ENCODE data around the gene SLC16A11. TPM values are rescaled to one million over a fixed set of nuclear protein-coding genes. Genes with fewer than 3 reads are reported as not detected.
"Not testable (repeated sequence)": the region's sequence is repeated elsewhere in the genome, so short reads cannot be mapped to it uniquely, and the experiment has no call there.

The SLC16A11 gene
- total RNA-seq, 1 donor from 2014 or later: not detected

- Histone ChIP-seq H3K9me3 (ENCODE audit: low read depth) (no peaks in the 10 kb centered on the region), H3F3A (ENCODE audit: low read depth) (peaks cover 15% of the 10 kb centered on the region), H3K27me3 (peaks cover 56% of the 10 kb centered on the region), H3K36me3 (no peaks in the 10 kb centered on the region), H3K4me1 (peaks cover 21% of the 10 kb centered on the region), H3K27ac (no peak overlapping the region), H3K79me2 (ENCODE audit: low read depth) (no peaks in the 10 kb centered on the region), H4K20me1 (ENCODE audit: low read depth) (peaks cover 13% of the 10 kb centered on the region), H3K4me3 (no peak overlapping the region), H2AFZ (replicated peaks) (no peak overlapping the region), H3K4me2 (no peak overlapping the region), H3K9ac (no peak overlapping the region)
- Mint-ChIP-seq H3K4me1 (peaks cover 31% of the 10 kb centered on the region), H3K4me3 (no peak overlapping the region), H3K36me3 (no peaks in the 10 kb centered on the region), H3K9me3 (no peaks in the 10 kb centered on the region), H3K27ac (no peak overlapping the region), H3K27me3 (ENCODE audit: insufficient read depth, low read depth) (peaks cover 33% of the 10 kb centered on the region)
- no peak for TF ChIP-seq EZH2phosphoT487 (IDR thresholded peaks at IDR 0.05)
- no peak for TF ChIP-seq EZH2 (IDR thresholded peaks at IDR 0.05)
- TF ChIP-seq CTCF (IDR thresholded peaks at IDR 0.05): no peak
- no peak for DNase-seq (ENCODE audit: low spot score)
Measured at GRCh38 chr17:7047566-7047965, 3.7 kb upstream of the SLC16A11 start.

GRCh38 chr17:7046725-7047397 is 3.0 kb upstream of the SLC16A11 start:
- Histone ChIP-seq H4K20me1 (ENCODE audit: low read depth) (peaks cover 19% of the 10 kb centered on the region), H3K27me3 (peaks cover 63% of the 10 kb centered on the region), H3K4me3 (peak overlapping the region; percentile 50), H3K4me2 (peak overlapping the region; percentile 91), H2AFZ (replicated peaks) (peak overlapping the region; percentile 80), H3F3A (ENCODE audit: low read depth) (peaks cover 17% of the 10 kb centered on the region), H3K4me1 (peaks cover 27% of the 10 kb centered on the region)
- not testable (repeated sequence) for H3K79me2 ChIP-seq (ENCODE audit: low read depth); H3K36me3 Mint-ChIP-seq; H3K9ac ChIP-seq; H3K9me3 Mint-ChIP-seq; H3K27ac ChIP-seq; H3K36me3 ChIP-seq; H3K9me3 ChIP-seq (ENCODE audit: low read depth)
- Mint-ChIP-seq H3K4me3 (peak overlapping the region; percentile 82), H3K4me1 (peaks cover 33% of the 10 kb centered on the region), H3K27ac (peak overlapping the region; percentile 10), H3K27me3 (ENCODE audit: insufficient read depth, low read depth) (peaks cover 33% of the 10 kb centered on the region)
- DNase-seq (ENCODE audit: low spot score): peak; percentile 60

DNA sequence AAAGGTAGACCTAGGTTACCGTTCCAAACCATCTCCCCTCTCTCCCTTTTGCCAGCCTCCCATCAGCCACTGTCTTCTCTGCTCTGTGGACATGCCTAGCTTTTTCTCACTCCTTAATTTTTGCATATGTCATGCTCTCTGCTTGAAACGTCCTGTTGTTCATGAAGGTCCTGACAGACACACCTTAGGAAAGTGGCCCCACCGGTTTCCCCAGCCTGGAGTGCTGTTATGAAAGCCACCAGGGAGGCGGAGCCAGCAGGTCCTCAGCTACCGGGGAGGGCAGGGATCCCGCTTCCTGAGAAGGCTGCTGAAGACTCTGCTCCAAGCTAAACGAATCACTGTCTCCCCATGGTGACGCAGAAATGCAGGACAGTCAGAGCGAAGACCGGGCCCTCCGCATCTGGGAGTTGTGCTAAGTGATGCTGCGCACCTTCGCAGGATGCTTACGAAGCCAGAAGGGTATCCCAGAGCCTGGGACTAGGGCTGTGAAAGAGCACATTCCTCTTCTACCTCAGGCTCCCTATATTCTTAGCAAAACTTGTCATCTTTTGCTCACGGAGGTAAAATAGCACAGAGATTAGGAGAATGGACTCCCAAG is 2.3 kb upstream of the SLC16A11 start:
- H3K36me3 Mint-ChIP-seq: no peaks in the 10 kb centered on the region
- H3K27me3 Mint-ChIP-seq (ENCODE audit: insufficient read depth, low read depth): peaks cover 33% of the 10 kb centered on the region
- peaks cover 25% of the 10 kb centered on the region for H4K20me1 ChIP-seq (ENCODE audit: low read depth)
- H3K27me3 ChIP-seq: peaks cover 69% of the 10 kb centered on the region
- no peak overlapping the region for H3K27ac ChIP-seq
- H3K9me3 ChIP-seq (ENCODE audit: low read depth): no peaks in the 10 kb centered on the region
- no peaks in the 10 kb centered on the region for H3K79me2 ChIP-seq (ENCODE audit: low read depth)
- no peak overlapping the region for H3K9ac ChIP-seq
- H3K27ac Mint-ChIP-seq: no peak overlapping the region
- no peaks in the 10 kb centered on the region for H3K36me3 ChIP-seq
- peak overlapping the region; percentile 91 for H3K4me2 ChIP-seq
- no peaks in the 10 kb centered on the region for H3K9me3 Mint-ChIP-seq
- peaks cover 31% of the 10 kb centered on the region for H3K4me1 ChIP-seq
- peak overlapping the region; percentile 80 for H2AFZ ChIP-seq (replicated peaks)
- peaks cover 39% of the 10 kb centered on the region for H3K4me1 Mint-ChIP-seq
- H3K4me3 ChIP-seq: peak overlapping the region; percentile 50
- peaks cover 24% of the 10 kb centered on the region for H3F3A ChIP-seq (ENCODE audit: low read depth)
- peak overlapping the region; percentile 82 for H3K4me3 Mint-ChIP-seq
- TF ChIP-seq EZH2phosphoT487 (IDR thresholded peaks at IDR 0.05): no peak
- peak; percentile 20 for TF ChIP-seq EZH2 (IDR thresholded peaks at IDR 0.05)
- no peak for TF ChIP-seq CTCF (IDR thresholded peaks at IDR 0.05)
- peak; percentile 54 for DNase-seq (ENCODE audit: low spot score)
